ENCODE measurements around the gene JSRP1.

JSRP1 gene

DNA sequence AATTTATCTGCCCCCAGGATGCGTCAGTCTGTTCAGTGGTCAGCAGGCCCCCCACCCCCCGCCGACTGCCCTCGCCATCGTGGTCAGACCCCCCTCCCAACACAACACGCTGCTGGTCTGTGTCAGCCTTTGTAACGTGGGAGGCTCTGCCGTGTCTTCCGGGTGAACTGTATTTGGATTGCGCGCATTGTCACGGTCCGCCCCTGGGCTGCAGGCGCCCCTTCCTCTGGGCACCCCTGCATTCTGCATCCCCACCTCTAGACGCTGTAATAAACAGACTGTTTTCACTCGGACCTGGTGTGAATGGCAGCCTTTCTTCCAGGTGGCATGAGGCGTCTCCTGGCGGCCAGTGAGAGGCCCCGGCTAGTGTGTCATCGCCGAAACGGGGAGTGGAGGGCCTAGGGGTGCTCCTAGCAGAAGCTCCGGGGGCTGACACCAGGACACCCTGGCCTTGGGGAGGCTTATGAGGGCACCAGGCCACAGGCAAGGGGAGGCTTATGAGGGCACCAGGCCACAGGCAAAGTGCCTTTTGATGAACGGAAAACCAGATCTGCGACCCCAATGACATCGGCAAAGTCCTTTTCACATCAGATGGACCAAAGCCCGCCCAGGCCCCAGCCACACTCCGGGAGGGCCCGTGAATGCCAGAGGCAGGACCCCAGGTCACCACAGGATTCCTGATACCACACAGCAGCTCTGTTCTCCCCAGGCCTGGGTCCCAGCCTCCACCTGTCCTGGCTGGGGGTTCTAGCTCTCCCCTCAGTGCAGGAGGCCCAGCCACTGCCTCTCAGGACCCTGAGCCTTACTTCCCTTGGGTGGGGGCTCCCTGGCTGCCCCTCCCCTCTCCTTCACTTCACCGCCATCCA, 23.7 kb downstream of the JSRP1 start:
- peaks cover 52% of the 10 kb centered on the region for H3K36me3 ChIP-seq (replicated peaks)
- no peak overlapping the region for H3K27ac ChIP-seq
- H3K27me3 ChIP-seq (replicated peaks): no peaks in the 10 kb centered on the region
- DNase-seq: no peak
- in situ Hi-C loops (cut with HindIII; ENCODE audit: low pct_ligation_motif_present, low sequenced_read_pairs): no loop called here
- no peak overlapping the region for H3K4me3 ChIP-seq (ENCODE audit: low read depth, low read length)
- TF ChIP-seq, protein P1, sequence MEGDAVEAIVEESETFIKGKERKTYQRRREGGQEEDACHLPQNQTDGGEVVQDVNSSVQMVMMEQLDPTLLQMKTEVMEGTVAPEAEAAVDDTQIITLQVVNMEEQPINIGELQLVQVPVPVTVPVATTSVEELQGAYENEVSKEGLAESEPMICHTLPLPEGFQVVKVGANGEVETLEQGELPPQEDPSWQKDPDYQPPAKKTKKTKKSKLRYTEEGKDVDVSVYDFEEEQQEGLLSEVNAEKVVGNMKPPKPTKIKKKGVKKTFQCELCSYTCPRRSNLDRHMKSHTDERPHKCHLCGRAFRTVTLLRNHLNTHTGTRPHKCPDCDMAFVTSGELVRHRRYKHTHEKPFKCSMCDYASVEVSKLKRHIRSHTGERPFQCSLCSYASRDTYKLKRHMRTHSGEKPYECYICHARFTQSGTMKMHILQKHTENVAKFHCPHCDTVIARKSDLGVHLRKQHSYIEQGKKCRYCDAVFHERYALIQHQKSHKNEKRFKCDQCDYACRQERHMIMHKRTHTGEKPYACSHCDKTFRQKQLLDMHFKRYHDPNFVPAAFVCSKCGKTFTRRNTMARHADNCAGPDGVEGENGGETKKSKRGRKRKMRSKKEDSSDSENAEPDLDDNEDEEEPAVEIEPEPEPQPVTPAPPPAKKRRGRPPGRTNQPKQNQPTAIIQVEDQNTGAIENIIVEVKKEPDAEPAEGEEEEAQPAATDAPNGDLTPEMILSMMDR (IDR thresholded peaks at IDR 0.05; ENCODE audit: low read depth, low read length, missing control alignments): peak; percentile 29

DNA sequence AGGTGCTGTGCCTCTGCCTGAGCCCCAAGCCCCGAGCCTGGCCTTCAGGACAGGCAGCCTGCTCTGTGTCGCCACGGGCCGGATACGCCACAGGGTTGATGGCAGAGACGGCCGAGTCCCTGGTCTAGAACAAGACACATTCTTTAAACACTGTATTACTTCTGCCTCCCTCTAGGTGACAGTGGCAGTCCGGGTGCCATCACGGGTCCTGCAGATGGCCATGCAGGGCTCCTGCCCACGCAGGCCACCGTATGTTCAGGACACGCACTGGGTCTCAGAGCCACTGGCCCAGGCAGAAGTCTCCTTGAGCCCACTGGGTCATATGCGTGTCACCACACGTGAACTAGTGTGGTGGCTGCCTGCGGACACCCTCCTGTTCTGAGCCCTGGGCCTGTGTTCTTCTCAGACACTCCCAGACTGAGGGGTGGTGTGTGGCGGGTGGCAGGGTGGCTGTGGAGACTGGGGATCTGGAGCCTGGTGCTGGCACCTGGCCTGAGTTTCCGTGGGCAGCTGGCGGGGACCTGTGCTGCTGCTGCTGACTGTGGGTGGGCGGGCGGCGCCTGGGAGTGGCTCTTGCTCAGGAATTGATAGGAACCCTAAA, 24.5 kb downstream of the JSRP1 start:
- in situ Hi-C loops (cut with HindIII; ENCODE audit: low pct_ligation_motif_present, low sequenced_read_pairs): no loop called here
- Histone ChIP-seq H3K36me3 (replicated peaks) (peaks cover 55% of the 10 kb centered on the region), H3K27me3 (replicated peaks) (no peaks in the 10 kb centered on the region), H3K27ac (no peak overlapping the region), H3K4me3 (ENCODE audit: low read depth, low read length) (no peak overlapping the region)
- no peak for DNase-seq
- TF ChIP-seq, protein P1 (IDR thresholded peaks at IDR 0.05; ENCODE audit: low read depth, low read length, missing control alignments): peak; percentile 25

- in situ Hi-C loops (cut with HindIII; ENCODE audit: low pct_ligation_motif_present, low sequenced_read_pairs): no loop called here
- TF ChIP-seq, protein P1 (IDR thresholded peaks at IDR 0.05; ENCODE audit: low read depth, low read length, missing control alignments): no peak
- no peak for DNase-seq
- H3K27me3 ChIP-seq (replicated peaks): no peaks in the 10 kb centered on the region
- H3K4me3 ChIP-seq (ENCODE audit: low read depth, low read length): no peak overlapping the region
- peaks cover 62% of the 10 kb centered on the region for H3K36me3 ChIP-seq (replicated peaks)
- H3K27ac ChIP-seq: no peak overlapping the region
These were observed 25.2 kb downstream of the JSRP1 start for GRCh38 chr19:2230807-2231533.

GRCh38 chr19:2230033-2230531, 26.1 kb downstream of the JSRP1 start:
- Histone ChIP-seq H3K36me3 (replicated peaks) (peaks cover 68% of the 10 kb centered on the region), H3K27ac (no peak overlapping the region), H3K4me3 (ENCODE audit: low read depth, low read length) (no peak overlapping the region), H3K27me3 (replicated peaks) (no peaks in the 10 kb centered on the region)
- in situ Hi-C loops (cut with HindIII; ENCODE audit: low pct_ligation_motif_present, low sequenced_read_pairs): no loop called here
- TF ChIP-seq, protein P1 (IDR thresholded peaks at IDR 0.05; ENCODE audit: low read depth, low read length, missing control alignments): no peak
- no peak for DNase-seq

DNA sequence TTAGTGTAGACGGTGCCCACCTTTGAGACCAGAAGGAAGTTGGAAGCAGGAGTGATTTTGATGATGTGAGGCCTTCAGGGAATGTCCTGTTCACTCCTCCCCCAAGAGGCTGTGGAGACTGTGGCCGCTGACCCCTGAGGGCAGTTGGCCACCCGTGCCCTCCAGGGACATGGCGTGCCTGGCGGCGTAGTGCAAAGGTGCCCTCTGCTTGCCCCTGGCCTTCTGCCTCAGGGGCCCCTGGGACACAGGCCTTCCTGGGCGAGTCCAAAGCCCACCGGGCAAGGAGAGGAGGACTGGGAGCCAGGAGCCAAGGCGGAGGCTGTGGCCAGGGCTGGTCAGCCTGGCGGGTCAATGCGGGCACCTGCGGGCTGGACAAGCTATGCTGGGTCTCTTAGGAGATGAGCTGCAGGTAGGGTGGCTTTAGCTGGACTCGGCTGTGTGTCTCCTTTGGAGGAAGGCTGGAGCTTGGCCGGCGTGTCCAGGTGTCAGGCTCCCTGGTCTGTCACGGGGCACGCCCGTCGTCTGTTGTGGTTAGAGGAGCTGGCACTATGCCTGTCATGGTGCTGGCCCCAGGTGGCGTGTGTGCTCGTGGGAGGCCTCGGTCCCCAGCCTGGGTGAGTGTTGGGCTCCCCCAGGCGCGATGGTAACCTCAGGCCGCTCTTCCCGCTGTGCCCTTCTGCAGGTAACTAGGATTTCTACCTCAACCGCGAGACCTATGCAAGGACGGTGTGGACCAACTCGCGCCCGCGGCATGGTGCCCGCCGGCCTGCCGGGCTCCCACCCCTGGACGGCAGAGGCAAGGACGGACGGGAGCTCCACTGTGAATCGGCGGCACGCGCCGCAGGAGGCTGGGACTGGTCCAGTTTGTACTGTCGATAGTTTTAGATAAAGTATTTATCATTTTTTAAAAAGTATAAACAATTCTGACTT, 26.8 kb downstream of the JSRP1 start:
- Histone ChIP-seq H3K27me3 (replicated peaks) (no peaks in the 10 kb centered on the region), H3K36me3 (replicated peaks) (peaks cover 73% of the 10 kb centered on the region), H3K4me3 (ENCODE audit: low read depth, low read length) (no peak overlapping the region), H3K27ac (no peak overlapping the region)
- in situ Hi-C loops (cut with HindIII; ENCODE audit: low pct_ligation_motif_present, low sequenced_read_pairs): no loop called here
- DNase-seq: no peak
- TF ChIP-seq, protein P1 (IDR thresholded peaks at IDR 0.05; ENCODE audit: low read depth, low read length, missing control alignments): no peak
